ENCODE data around the gene KCNJ10.
A peak's percentile ranks its signal among the peaks of the same experiment; 100 is the strongest.

KCNJ10 gene

DNA sequence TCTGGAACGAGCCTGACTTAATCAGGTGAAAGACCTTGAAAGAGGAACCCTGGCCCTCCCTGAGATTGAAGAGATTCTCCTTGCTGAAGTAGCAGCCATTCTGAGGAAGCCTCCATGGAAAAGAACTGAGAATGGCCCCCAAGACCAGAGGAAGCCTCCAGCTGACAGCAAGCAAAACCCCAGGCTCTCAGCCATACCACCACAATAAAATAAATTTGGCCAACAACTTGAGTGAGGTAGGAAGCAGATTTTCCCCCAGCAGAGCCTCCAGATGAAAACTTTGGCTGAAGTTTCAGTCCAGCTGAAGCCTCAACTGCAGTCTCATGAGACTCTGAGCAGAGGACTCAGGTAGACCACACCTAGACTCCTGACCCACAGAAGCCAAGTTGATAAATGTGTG lies 82.0 kb downstream of the KCNJ10 start:
- Histone ChIP-seq H3K27ac (no peak overlapping the region), H3K36me3 (no peaks in the 10 kb centered on the region), H3K9me3 (ENCODE audit: severe bottlenecking) (no peaks in the 10 kb centered on the region), H3K4me3 (ENCODE audit: low read depth, low read length) (no peak overlapping the region), H3K27me3 (ENCODE audit: insufficient read depth, low read depth, severe bottlenecking) (no peaks in the 10 kb centered on the region)
- DNase-seq: peak; percentile 2
- no peak for TF ChIP-seq CTCF (IDR thresholded peaks at IDR 0.05; ENCODE audit: low read depth, low read length)

DNA sequence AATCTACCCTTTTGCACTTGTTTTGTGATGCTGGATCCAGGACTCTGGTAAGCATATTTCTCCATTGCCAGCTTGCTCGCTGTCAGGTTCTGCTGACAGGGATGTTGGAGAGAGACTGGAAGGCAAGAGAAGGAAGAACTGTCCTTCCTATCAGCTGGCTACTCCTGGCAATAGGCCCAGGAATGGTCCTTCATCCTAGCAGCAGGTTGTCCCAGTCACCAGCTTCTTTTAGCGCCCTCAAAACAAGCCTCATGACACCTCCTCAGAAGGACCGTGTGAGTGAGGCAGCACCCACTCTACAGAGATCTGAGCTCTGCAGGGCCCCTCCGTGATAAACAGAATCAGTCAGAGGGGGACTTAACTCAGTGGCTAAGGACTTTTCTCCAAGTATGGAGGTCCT lies 82.8 kb downstream of the KCNJ10 start:
- Histone ChIP-seq H3K27ac (no peak overlapping the region), H3K27me3 (ENCODE audit: insufficient read depth, low read depth, severe bottlenecking) (no peaks in the 10 kb centered on the region), H3K36me3 (no peaks in the 10 kb centered on the region), H3K9me3 (ENCODE audit: severe bottlenecking) (no peaks in the 10 kb centered on the region), H3K4me3 (ENCODE audit: low read depth, low read length) (no peak overlapping the region)
- no peak for TF ChIP-seq CTCF (IDR thresholded peaks at IDR 0.05; ENCODE audit: low read depth, low read length)
- peak; percentile 4 for DNase-seq

GRCh38 chr1:159986531-159986930 lies 83.4 kb downstream of the KCNJ10 start:
- no peak for TF ChIP-seq CTCF (IDR thresholded peaks at IDR 0.05; ENCODE audit: low read depth, low read length)
- H3K9me3 ChIP-seq (ENCODE audit: severe bottlenecking): peaks cover 6% of the 10 kb centered on the region
- DNase-seq: peak; percentile 4
- H3K4me3 ChIP-seq (ENCODE audit: low read depth, low read length): no peak overlapping the region
- no peak overlapping the region for H3K27ac ChIP-seq
- no peaks in the 10 kb centered on the region for H3K27me3 ChIP-seq (ENCODE audit: insufficient read depth, low read depth, severe bottlenecking)
- no peaks in the 10 kb centered on the region for H3K36me3 ChIP-seq

GRCh38 chr1:159986093-159986492 lies 83.9 kb downstream of the KCNJ10 start:
- Histone ChIP-seq H3K27ac (no peak overlapping the region), H3K9me3 (ENCODE audit: severe bottlenecking) (peaks cover 8% of the 10 kb centered on the region), H3K4me3 (ENCODE audit: low read depth, low read length) (no peak overlapping the region), H3K27me3 (ENCODE audit: insufficient read depth, low read depth, severe bottlenecking) (no peaks in the 10 kb centered on the region), H3K36me3 (no peaks in the 10 kb centered on the region)
- DNase-seq: no peak
- no peak for TF ChIP-seq CTCF (IDR thresholded peaks at IDR 0.05; ENCODE audit: low read depth, low read length)

DNA sequence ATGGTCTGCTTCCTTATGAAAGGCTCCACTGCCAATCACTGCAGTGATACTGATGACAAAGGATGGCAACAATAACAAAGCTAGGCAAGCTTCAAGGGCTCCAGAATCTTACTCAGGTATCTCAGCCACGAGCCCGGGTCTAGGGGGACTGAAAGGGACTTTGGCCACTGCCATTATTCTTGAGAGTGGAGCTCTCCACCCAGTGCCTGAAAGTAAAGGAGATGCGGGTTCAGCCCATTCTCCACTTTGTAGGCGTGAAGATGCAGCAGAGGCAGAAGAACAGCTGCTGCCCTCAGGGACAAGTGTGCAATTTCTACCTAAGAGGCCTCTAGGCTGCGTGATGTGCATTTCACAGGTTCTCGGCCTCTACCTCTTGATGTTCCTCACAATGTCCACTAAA lies 84.5 kb downstream of the KCNJ10 start:
- no peak overlapping the region for H3K27ac ChIP-seq

More for the DNA sequence above, 84.5 kb downstream of the KCNJ10 start:
- DNase-seq: peak; percentile 7
- H3K27me3 ChIP-seq (ENCODE audit: insufficient read depth, low read depth, severe bottlenecking): no peaks in the 10 kb centered on the region
- no peak overlapping the region for H3K4me3 ChIP-seq (ENCODE audit: low read depth, low read length)
- TF ChIP-seq CTCF (IDR thresholded peaks at IDR 0.05; ENCODE audit: low read depth, low read length): no peak
- H3K9me3 ChIP-seq (ENCODE audit: severe bottlenecking): peaks cover 8% of the 10 kb centered on the region
- H3K36me3 ChIP-seq: no peaks in the 10 kb centered on the region

Measured in WERI-Rb-1 (cell line).